SKM-1 treated with dmso at 0.1 percent for 144 hours (cell line): ENCODE measurements around the gene MED12L.

ENCODE experiments used
- DNase-seq: peaks from one replicate; lab custom pipeline; 2025; ENCODE audit not compliant: unreplicated experiment; lab: John Stamatoyannopoulos, UW

MED12L gene

DNA sequence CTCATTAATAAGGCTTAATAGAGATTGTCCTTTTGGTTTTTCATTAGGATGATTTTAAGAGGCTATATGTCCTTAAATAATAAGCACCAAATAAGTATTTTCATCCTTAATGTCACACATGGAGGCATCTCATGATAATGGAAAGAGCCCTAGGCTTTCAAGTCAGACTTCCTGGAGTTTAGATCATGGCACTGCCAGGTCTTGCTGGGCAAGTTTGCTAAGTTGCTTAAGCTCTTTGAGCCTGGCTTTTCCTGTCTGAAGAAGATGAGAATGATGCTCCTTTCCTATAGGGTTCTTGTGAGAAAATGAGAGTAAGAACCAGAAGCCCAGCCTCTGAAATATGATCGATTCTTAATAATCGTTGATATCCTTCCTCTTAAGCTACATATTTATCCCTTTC, 322.5 kb downstream of the MED12L start:
- DNase-seq = no peak

DNA sequence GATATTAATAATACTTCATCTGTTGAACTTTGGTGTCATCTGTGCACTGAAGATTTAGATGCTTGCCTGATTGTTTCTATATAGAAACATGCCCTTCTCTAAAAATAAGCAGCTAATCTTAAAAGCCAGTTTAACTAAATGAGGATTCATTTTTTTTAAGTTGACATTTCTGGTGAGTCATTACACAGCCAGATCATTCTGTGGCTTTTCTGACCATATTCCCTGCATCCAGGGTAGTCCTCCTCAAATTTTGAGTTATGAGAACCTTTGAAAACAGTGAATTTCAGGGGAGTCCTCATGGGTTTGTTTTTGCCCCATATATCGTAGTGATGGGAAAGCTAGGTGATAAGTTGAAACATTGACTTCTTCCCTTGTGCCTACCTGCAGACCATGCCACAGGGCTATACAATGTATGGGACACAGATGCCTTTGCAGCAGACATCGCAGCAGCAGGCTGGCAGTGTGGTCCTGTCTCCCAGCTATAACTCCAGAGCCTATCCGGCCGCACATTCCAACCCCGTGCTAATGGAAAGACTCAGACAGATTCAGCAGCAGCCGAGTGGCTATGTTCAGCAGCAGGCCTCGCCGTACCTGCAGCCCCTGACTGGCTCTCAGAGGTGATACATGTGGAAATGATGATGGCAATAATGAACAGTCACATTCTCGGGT, 325.6 kb downstream of the MED12L start:
- DNase-seq = no peak

DNA sequence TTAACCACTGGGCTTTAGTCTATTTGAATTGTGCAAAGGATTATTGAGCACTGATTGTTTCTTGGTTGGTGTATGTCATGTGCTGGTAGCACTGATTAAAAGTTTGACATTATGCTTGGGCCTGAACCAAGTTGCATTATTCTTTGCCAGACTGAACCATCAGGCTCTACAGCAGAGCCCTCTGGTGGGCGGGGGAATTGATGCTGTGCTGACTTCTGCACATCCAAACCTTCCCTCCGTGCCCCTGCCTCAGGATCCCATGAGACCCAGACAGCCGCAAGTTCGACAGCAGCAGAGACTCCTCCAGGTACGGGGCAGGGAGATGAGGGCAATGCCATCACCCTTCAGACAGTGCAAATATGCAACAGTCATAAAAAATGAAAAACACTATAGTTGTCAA, 327.5 kb downstream of the MED12L start:
- no peak for DNase-seq

DNA sequence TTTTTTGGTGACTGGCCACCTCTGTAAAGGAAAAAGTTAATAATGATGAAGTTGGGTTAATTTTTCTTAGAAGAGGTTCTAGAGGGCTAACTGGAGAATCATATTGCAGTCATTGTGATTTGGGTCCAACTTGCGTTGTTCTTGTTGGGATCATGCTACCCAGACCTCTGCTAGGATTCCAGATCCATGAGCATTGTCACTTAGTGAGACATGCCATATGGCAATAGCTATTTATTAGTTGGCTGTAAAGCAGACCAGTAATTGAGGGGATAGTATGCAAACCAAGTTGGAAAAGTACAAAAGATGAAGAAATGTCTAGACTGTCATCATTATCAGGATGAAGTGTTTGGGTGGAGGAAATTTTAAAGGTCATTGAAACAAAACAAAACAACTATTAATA, 329.8 kb downstream of the MED12L start:
- no peak for DNase-seq

DNA sequence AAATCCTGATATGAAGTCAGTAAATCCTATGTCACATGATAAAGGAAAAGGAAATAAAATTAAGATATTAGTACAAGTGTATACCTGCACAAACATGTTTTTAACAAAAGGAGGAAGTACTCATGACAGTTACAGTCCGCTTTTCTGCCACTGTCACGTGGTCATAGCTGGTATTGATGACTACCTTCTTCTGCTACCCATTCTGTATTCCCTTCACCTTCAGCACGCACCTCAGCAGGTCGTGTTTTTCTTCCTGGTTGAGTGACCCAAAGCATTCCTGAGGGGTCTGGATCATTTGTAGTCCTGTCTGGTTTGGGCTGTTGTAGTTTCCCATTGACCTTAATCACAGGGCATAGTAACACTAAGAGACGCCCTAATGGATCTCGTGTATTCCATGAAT, 334.3 kb downstream of the MED12L start:
- no peak for DNase-seq

DNA sequence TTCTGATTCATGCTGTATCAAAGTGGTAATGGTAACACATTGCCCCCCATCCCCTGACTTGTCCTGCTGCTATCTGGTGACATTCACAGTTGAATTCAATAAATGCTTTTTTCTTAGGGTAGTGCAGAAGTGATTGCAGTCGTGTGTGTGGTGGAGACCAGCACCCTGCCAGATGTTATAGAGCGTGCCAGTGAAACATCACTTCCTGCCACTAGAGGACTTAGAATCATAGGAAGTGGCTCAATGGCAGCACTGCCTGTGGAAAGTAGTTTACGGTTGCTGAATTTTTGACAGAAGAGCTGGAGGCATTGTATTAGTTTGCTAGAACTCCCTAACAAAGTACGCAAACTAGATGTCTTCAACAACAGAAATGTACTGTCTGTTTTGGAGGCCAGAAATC, 336.5 kb downstream of the MED12L start:
- peak; percentile 3 for DNase-seq

DNA sequence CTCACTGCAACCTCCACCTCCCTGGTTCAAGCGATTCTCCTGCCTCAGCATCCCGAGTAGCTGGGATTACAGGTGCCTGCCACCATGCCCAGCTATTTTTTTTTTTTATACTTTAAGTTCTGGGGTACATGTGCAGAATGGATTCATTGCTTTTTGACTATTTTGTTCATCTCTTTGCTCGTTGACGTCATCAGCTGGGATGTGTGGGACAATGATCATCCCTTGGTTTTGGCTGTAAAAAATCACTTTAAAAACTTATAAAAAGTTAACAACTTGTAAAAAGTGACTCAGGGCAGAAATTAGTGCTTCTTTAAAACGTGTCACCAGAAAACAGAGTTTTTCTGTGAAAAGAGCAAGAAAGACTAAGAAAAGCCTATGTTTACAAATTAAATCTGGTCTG, 337.6 kb downstream of the MED12L start:
- no peak for DNase-seq

DNA sequence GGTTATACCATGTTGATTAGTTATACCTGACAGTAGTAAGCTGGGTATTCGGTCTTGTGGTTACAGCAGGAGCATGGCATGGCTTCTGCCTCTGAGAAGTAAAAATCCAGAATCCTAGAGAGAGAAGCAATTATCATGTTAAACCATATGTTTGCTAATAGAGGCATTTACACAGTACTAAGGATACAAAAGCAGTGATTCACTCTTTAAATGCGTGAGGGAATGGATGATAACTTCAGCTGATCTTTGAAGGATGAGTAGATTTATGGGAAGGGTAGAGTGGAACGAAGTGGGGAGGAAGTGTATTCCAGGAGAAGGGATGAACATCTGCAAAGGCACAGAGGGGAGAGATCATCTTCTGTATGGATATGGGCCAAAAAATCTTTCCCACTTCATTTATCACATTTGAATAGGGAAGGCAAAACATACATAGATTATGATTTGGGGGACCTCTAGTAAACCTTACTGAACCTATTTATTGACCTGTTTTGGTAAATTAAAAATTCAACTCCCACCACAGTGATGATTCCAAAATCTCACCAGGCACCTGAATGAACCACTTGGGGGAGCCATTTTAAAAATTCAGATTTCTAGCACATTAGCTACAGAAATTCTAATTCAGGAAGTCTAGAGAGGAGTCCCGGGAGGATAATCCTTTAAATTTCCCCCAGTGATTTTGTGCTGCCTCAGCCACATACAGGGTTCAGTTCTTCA, 340.3 kb downstream of the MED12L start:
- no peak for DNase-seq

DNA sequence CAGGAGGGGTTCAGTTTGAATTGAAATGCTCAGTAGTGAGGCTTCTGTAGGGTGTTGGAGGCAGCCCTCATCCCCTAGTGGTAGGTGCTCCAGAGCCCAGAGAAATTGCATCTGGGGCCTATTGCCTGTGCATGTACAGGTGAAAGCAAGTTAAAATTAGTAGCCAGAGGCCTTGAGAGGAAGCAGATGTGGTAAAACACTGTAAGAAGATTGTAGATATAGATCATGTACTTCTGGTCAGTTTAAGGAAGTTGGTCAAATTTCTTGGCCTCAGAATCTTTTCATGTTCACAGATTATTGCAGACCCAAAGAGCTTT, 340.8 kb downstream of the MED12L start:
- peak; percentile 64 for DNase-seq

DNA sequence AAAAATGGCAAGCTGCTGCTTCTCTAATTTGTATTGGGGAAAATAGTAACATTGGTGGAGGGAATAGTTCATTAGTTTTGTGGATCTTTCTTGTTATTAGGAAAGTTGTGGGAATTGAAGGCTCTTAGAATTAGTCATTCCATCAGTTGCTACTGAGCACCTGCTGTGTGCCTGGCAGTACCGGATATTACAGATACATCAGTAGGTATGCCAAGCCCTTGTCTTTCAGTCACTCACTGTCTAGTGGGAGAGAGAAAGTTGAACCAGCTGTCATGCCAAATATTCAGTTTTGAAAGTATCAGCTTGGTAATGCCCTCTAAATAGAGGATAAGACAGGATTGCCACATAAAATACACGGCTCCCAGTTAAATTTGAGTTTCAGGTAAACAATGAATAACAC, 342.9 kb downstream of the MED12L start:
- DNase-seq = no peak

DNA sequence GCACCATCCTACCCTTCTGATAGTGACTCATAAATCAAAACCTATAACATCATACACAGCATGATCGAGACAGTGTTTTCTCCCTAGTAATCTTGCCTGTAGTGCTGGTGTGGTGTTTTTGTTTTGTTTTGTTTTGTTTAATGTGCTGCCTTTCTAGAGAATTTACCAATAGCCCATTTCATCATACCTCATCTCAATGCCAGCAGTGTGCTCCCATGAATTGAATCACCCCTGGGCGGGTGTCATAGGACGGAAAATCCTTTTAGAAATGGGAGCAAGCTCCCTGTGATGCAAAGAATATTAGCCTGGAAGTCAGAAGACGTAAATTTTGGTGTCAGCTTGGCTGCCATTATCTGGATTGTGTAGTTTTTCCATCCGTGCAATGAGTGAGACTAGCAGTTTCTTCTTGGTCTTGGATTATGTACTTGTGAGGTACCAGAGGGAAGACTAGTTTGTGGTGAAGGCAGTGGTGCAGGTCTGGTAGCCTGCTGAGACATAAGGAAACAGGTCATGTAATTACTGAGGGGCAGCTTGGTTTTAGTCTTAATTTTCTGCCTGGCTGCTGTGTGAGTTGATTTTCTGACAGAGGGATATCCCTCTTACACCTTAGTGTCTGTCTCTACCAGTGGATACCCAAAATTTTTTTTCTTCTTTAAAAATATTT, 345.5 kb downstream of the MED12L start:
- DNase-seq = no peak

DNA sequence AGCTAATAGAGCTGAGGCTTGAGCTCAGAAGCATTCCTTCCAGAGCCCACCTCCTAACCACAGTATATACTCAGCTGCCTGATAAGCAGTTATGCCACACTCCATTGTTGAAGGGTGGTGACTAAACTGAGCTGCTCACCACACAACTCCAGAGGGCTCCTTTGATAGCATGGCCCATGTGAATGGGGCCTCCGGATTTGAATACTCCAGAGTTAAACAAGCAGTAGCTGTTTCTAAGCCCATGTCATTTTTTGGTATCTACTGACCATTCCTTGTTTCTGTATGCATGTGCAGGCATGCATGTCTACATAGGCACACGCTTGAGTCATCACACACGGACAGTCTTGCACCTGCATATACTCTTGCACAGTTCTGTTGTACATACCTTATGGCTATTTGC, 346.5 kb downstream of the MED12L start:
- DNase-seq = no peak

DNA sequence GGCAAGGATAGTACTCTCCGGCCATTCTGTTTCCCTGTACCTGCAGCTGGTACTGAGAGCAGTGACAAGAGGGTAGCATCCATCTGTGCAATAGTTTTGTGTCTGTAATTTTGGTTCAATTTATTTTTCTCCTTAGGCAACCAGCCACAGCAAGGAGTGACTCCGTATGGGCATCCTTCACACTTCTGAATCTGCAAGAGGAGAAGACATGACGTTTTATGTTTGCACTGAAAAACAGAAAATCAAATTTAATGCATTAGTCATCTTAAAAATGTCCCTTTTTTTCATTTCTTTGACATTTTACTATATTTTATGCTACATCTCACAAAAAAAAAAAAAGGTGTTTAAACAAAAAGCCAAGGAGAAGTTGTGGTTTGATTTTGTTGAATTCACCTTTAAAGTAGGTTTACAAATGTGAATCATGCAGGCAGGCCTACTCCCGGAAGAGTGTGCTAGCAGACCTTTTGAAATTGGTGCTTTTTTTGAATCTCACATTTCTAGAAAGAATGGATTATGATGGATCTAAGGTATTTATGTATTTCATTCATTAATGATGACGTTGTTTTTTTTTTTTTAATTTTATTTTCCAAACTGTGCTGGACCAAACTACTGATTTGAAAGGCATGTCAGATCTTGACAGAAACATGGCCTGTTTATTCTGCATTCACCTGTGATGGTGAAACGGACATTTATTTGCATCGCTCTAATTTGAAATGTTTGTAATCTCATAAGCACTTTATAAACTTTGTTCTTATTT, 347.3 kb downstream of the MED12L start:
- DNase-seq = no peak

DNA sequence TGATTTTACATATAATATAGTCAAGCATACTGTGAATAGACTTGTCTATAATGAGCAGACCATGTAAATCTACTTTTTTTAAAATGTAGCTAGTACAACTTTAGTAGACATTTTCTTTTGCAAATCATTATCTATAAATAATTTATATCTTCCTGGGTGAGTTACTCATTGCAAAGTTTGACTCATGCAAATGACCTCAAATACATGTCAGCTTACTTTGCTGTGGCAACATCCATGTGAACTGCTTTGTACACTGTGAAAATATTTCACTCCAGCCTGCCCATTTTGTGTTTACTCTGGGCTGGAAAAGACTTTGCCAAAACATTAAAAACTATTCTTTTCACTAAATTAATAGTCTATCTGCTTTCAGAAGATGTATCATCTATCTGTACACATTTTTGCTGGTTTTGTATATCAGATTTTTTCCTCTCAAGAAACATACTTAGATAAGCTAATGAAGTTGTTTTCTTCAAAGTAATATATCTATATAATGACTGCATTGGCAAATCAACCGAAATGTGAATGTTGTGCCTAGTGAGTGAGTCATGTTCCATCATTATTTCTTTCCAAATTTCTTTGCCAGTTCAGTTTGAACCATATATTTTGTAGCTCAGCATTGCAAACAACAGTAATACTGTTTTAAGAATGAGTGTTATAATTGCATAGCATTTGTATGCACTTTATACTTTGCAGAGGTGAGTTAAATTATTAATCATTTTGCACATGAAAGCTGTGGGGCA, 348.9 kb downstream of the MED12L start:
- DNase-seq = no peak

DNA sequence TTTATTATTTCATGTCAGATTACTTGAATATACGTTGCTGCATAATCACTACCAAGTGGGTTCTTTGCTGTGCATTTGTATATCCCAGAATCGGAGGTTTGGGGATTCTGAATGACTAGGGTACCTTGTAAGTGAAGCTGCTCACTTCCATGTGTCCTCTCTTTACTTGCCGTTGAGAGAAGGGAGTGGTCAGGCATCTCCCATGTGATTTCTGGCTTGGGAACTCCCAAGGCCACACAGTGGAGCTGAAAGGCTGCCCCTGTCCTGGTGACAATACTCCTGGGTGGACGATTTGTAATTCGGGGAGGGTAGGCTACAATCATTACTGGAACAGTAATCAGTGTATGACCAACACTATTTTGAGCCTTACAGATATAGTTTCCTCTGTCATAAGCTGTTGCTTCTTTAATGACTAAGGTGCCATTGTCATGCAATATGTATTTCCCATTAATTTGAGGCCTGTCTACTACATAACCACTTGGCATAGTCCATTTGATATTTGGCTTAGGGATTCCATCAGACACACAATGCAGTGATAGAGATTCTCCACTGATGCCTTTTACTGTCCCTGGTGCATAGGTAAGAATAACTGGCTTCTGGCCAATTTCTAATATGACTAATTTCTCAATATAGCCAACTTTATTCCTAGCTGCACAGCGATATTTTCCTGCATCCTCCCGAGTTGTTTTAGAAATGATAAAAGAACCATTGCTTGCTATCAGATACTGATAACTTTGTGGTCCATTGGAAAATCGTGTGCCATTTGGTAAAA, 351.4 kb downstream of the MED12L start:
- no peak for DNase-seq

DNA sequence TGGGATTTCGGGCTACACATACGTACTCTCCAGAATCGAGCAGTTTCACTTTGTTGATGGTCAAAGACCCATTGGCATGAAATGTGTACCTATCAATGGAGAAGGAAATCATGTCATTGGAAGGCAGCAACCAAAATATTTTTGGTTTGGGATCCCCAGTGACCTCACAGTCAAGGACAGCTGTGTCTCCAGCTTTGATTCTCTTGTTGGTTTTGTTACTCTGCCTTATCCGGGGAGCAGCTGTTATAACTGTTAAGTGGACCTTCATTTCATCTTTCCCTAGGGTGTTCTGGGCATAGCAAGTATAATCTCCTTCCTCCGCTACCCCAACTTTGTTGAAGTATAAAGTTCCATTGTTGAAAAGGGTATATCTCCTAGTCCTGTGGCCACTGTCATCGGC, 352.4 kb downstream of the MED12L start:
- no peak for DNase-seq

DNA sequence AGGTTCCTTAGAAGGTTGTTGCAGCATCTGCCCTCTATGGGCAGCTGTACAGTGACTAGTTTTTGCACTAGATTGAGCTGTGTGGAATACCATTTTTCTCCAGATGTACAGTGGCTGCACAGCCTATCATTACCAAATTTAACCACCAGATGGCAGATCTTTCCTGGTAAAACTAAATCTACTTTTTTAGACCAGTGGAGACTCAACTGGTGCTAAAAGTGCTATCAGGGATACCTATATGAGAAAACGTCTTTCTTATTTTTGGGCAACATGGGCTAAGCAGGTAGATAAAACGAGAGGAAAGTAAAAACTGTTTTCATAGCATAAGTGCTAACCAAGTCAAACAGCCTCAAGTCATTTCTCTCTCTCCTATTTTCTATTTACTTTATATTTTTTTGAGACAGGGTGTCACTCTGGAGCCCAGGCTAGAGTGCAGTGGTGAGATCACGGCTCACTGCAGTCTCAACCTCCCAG, 354.2 kb downstream of the MED12L start:
- peak; percentile 66 for DNase-seq

DNA sequence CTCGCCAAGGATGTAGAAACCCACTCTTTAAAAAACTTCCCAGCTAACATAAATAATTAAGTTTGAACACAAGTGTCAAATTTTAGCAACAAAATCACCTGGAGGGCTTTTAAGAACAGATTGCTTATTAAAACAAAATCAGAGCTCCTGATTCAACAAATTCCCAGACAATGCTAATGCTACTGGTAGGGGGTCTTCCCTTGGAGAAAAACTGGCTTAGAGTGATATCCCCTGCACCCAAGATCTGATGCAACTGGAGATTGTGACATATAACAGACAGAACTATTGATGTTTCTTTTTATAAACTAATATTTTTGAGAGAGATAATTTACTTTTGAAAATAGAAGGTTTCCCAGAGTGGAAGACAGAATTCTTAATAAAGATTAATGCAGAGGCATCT, 355.5 kb downstream of the MED12L start:
- no peak for DNase-seq

DNA sequence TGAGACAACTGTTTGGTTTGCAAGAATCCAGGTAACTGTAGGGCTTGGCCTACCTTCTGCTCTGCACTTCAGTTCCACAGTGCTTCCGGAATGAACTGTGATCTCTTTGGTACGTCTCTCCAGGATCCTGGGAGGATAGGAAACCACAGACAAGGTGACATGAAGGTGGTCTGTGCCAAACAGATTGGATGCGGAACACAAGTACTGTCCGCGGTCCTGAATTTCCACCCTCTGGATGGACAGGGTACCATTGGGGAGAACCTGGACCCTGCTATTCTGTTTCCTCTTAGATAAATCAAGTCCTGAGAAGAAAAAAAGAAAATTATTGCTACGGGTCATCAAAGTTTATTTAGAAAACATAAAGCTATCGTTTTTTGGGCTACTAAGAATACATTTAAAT, 358.1 kb downstream of the MED12L start:
- DNase-seq = no peak

DNA sequence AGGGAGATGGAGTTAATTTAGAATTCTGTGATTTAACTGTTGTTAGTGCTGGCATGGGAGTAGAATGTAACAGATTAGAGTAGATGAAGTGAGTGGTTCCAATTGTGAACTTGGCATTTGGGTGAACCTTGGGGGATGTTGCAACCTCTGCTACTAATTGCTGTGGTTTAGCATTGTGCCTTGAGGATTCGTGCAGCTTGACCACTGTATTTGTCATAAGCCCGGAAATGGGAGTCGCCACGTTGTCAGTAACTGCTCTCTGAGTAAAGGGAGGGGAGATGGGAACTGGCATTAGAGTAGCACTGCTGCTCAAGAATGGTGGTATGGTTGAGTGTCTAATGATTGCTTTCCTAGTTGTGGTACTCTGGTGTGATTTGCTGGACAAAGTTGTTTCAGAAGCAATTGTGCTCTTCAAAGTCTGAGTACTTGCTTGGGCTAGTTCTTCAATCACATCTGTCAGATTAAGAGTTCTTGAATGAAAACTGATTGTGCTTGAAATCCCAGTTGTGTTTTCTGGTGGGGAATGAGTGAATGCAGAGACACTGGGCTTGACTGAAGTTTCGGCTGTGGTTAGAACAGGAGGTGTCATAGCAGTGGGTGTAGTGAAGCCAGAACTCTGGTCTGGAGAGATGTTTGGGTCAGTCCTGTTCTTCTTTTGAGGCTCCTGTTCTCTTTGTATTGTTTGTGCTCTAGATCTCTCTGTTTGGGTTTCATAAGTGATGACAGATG, 360.0 kb downstream of the MED12L start:
- peak; percentile 87 for DNase-seq
